ENCODE measurements around the gene FAM50B. TPM values are rescaled to one million over a fixed set of nuclear protein-coding genes. Genes with fewer than 3 reads are reported as not detected.
A peak's percentile ranks its signal among the peaks of the same experiment; 100 is the strongest.

The FAM50B gene
- total RNA-seq, 1 donor from 2014 or later, result 0.70 TPM

DNA sequence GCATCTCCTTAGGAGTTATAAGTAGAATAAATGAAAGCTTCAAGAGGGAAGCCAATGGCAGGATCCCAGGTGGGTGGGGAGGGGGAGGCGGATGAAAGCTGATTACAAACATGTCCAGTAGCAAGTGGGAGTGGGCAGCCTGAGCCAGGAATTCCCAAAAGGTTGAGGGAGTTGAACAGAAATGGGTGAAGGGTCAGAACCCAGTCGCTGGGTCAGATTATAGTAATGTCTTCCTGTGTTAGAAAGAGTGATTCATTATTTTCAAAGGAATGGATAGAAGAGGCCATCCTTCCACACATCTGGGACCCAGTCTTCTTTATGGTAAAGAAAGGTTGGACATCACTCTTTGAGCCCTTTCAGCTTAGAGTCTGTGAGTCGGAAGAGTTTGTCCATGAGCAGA lies 41.0 kb upstream of the FAM50B start:
- Mint-ChIP-seq H3K4me3 (ENCODE audit: unreplicated experiment) (no peak overlapping the region), H3K27ac (ENCODE audit: unreplicated experiment) (peak overlapping the region; percentile 84), H3K4me1 (ENCODE audit: unreplicated experiment) (peaks cover 86% of the 10 kb centered on the region), H3K27me3 (ENCODE audit: unreplicated experiment) (no peaks in the 10 kb centered on the region), H3K36me3 (ENCODE audit: unreplicated experiment) (no peaks in the 10 kb centered on the region), H3K9me3 (ENCODE audit: unreplicated experiment) (no peaks in the 10 kb centered on the region)
- DNase-seq (ENCODE audit: extremely low spot score, unreplicated experiment), result no peak
- TF ChIP-seq, protein P1, sequence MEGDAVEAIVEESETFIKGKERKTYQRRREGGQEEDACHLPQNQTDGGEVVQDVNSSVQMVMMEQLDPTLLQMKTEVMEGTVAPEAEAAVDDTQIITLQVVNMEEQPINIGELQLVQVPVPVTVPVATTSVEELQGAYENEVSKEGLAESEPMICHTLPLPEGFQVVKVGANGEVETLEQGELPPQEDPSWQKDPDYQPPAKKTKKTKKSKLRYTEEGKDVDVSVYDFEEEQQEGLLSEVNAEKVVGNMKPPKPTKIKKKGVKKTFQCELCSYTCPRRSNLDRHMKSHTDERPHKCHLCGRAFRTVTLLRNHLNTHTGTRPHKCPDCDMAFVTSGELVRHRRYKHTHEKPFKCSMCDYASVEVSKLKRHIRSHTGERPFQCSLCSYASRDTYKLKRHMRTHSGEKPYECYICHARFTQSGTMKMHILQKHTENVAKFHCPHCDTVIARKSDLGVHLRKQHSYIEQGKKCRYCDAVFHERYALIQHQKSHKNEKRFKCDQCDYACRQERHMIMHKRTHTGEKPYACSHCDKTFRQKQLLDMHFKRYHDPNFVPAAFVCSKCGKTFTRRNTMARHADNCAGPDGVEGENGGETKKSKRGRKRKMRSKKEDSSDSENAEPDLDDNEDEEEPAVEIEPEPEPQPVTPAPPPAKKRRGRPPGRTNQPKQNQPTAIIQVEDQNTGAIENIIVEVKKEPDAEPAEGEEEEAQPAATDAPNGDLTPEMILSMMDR (IDR thresholded peaks at IDR 0.05), result no peak

DNA sequence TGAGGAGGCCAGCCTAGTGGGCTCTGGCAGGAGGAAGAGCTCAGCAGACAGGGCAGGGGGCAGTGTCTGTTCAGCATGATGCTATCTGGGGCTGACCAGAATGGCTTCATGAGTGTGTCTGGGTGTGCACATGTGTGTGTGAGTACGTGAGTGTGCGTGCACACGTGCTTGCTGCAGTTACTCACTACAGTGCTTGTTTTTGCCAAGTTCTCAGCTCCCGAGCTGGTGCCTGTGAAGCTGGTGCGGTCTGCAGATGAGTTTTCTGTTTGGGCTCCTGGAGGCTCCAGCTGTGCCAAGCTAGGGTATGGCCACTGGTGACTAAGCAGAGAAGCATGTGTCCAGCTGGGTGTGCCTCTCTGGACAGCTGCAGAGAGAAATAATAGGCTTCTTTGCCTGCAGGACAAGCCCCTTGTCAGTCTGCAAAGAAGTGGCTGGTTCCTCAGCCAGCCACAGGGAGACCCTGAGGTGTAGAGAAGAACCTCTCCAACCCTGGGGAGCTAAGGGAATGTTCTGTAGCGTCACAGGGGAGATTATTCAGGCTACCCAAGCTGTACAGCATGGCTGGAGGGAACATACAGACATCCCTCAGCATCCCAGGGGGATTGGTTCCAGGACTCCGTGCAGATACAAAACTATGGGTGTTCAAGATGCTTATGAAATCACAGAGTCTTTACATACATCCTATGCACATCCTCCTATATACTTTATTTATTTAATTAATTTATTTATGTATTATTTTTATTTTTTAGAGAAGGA lies 40.2 kb upstream of the FAM50B start:
- Mint-ChIP-seq H3K36me3 (ENCODE audit: unreplicated experiment) (no peaks in the 10 kb centered on the region), H3K9me3 (ENCODE audit: unreplicated experiment) (no peaks in the 10 kb centered on the region), H3K4me1 (ENCODE audit: unreplicated experiment) (peaks cover 84% of the 10 kb centered on the region), H3K4me3 (ENCODE audit: unreplicated experiment) (peak overlapping the region; percentile 14), H3K27me3 (ENCODE audit: unreplicated experiment) (no peaks in the 10 kb centered on the region), H3K27ac (ENCODE audit: unreplicated experiment) (peak overlapping the region; percentile 84)
- DNase-seq (ENCODE audit: extremely low spot score, unreplicated experiment), result peak; percentile 92
- TF ChIP-seq, protein P1 (IDR thresholded peaks at IDR 0.05), result peak; percentile 42

DNA sequence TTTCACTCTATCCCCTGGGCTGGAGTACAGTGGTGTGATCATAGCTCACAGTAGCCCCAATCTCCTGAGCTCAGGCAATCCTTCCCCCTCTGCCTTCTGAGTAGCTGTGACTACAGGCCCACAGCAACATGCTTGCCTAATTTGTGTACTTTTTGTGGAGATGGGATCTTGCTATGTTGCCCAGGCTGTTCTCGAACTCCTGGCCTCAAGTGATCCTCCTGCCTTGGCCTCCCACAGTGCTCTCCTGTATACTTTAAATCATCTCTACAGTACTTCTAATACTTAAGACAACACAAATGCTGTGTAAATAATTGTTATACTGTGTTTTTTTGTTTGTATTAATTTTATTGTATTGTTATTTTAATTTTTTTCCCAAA lies 39.7 kb upstream of the FAM50B start:
- Mint-ChIP-seq H3K4me3 (ENCODE audit: unreplicated experiment) (no peak overlapping the region), H3K27me3 (ENCODE audit: unreplicated experiment) (no peaks in the 10 kb centered on the region), H3K27ac (ENCODE audit: unreplicated experiment) (peak overlapping the region; percentile 76), H3K4me1 (ENCODE audit: unreplicated experiment) (peaks cover 82% of the 10 kb centered on the region), H3K9me3 (ENCODE audit: unreplicated experiment) (no peaks in the 10 kb centered on the region), H3K36me3 (ENCODE audit: unreplicated experiment) (no peaks in the 10 kb centered on the region)
- no peak for DNase-seq (ENCODE audit: extremely low spot score, unreplicated experiment)
- TF ChIP-seq, protein P1 (IDR thresholded peaks at IDR 0.05), result no peak

DNA sequence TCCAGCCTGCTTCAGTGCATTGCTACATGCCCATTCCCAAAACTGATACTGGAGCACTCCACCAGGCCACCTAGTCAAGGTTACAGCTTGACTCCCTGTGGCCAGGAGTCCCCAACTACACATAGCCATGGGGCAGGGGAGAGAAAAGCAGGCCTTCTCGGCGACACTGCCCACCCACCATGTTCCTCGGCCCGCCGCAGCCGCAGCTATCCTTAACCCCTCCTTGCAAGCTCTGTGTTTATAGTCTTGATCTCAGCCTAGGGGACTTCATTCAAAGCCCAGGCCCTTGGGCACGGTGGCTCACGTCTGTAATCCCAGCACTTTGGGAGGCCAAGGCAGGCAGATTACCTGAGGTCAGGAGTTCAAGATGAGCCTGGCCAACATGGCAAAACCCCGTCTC lies 39.2 kb upstream of the FAM50B start:
- H3K27ac Mint-ChIP-seq (ENCODE audit: unreplicated experiment), result peak overlapping the region; percentile 76
- H3K36me3 Mint-ChIP-seq (ENCODE audit: unreplicated experiment), result no peaks in the 10 kb centered on the region
- H3K27me3 Mint-ChIP-seq (ENCODE audit: unreplicated experiment), result no peaks in the 10 kb centered on the region
- TF ChIP-seq, protein P1 (IDR thresholded peaks at IDR 0.05), result no peak
- no peak for DNase-seq (ENCODE audit: extremely low spot score, unreplicated experiment)
- H3K4me1 Mint-ChIP-seq (ENCODE audit: unreplicated experiment), result peaks cover 79% of the 10 kb centered on the region
- no peak overlapping the region for H3K4me3 Mint-ChIP-seq (ENCODE audit: unreplicated experiment)
- no peaks in the 10 kb centered on the region for H3K9me3 Mint-ChIP-seq (ENCODE audit: unreplicated experiment)

DNA sequence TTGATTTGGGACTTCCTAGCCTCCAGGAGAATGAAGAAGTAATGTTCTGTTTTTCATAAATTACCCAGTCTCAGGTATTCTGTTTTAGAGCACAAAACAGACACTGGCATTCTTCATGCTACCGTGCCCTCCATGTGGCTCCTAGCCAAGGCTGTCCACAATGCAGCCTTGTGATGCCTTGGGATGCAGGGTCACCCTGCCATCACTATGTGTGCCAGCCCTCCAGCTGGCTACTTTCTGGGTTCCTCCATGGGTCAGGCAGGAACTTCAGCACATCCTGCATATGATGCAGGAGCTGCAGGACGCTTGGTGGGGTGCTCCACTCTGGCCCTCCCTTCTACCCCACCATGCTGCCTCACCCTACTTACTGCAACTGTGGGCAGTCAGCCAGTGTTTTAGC lies 38.0 kb upstream of the FAM50B start:
- H3K27me3 Mint-ChIP-seq (ENCODE audit: unreplicated experiment), result no peaks in the 10 kb centered on the region
- H3K27ac Mint-ChIP-seq (ENCODE audit: unreplicated experiment), result peak overlapping the region; percentile 54
- H3K4me3 Mint-ChIP-seq (ENCODE audit: unreplicated experiment), result no peak overlapping the region
- no peak for DNase-seq (ENCODE audit: extremely low spot score, unreplicated experiment)
- peaks cover 72% of the 10 kb centered on the region for H3K4me1 Mint-ChIP-seq (ENCODE audit: unreplicated experiment)
- H3K9me3 Mint-ChIP-seq (ENCODE audit: unreplicated experiment), result no peaks in the 10 kb centered on the region
- no peaks in the 10 kb centered on the region for H3K36me3 Mint-ChIP-seq (ENCODE audit: unreplicated experiment)
- TF ChIP-seq, protein P1 (IDR thresholded peaks at IDR 0.05), result no peak

Data from osteocyte (in vitro differentiated cells).